WTC11 (cell line): Measurements from ENCODE around the gene PHAF1. TPM values are rescaled to one million over a fixed set of nuclear protein-coding genes. Genes with fewer than 3 reads are reported as not detected.

Experiments used
- ATAC-seq: fragments of 200-7000 bp; cut with Tn5 transposase; 2 replicates; pipeline ENCODE4 v1.10.0; 2021; ENCODE audit warnings: mild to moderate bottlenecking, moderate library complexity
- CTCF ChIA-PET: fragments of 300-600 bp; sonication (Branson Sonifier 250); formaldehyde crosslinking; loops from one replicate; lab custom pipeline; 2021; ENCODE audit warnings: antibody characterized with exemption; lab: Charles Lee
- POLR2A ChIA-PET: fragments of 350-600 bp; sonication (Branson Sonifier 250); formaldehyde crosslinking; loops from one replicate; lab custom pipeline; 2021; ENCODE audit warnings: antibody characterized with exemption; lab: Charles Lee
- DNase-seq: peaks from one replicate; pipeline ENCODE4 v3.0.0; 2021; ENCODE audit warnings: low spot score
- H3K27ac Mint-ChIP-seq: 2 replicates; pipeline ENCODE4 v1.8.0; 2021; ENCODE audit warnings: mixed read lengths
- H3K27me3 Mint-ChIP-seq: 2 replicates; pipeline ENCODE4 v1.8.0; 2021; ENCODE audit warnings: low read depth, mild to moderate bottlenecking, moderate library complexity, mixed read lengths
- H3K36me3 Mint-ChIP-seq: 2 replicates; pipeline ENCODE4 v1.8.0; 2021; ENCODE audit warnings: mixed read lengths
- H3K4me1 Mint-ChIP-seq: 2 replicates; pipeline ENCODE4 v1.8.0; 2022; ENCODE audit warnings: mixed read lengths
- H3K4me3 Mint-ChIP-seq: 2 replicates; pipeline ENCODE4 v1.8.0; 2021; ENCODE audit warnings: mild to moderate bottlenecking, moderate library complexity, mixed read lengths
- H3K9me3 Mint-ChIP-seq: 2 replicates; pipeline ENCODE4 v1.8.0; 2021; ENCODE audit warnings: mixed read lengths
- AFF4 ChIP-seq: sonication (generic); formaldehyde crosslinking; IDR thresholded peaks from 2 replicates; pipeline ENCODE4 v1.8.1; 2023; ENCODE audit warnings: mild to moderate bottlenecking, missing genetic modification reagents, borderline replicate concordance
- ATF1 ChIP-seq: sonication (generic); formaldehyde crosslinking; IDR thresholded peaks from 2 replicates; pipeline ENCODE4 v1.8.1; 2023; ENCODE audit warnings: mild to moderate bottlenecking, moderate library complexity, missing genetic modification reagents
- ATF3 ChIP-seq: sonication (generic); formaldehyde crosslinking; conservative IDR thresholded peaks from 2 replicates; pipeline ENCODE4 v1.8.1; 2022; ENCODE audit warnings: mild to moderate bottlenecking, missing genetic modification reagents
- CBFB ChIP-seq: sonication (generic); formaldehyde crosslinking; IDR thresholded peaks from 2 replicates; pipeline ENCODE4 v1.8.1; 2022; ENCODE audit warnings: mild to moderate bottlenecking, low read depth, missing genetic modification reagents
- ESRRA ChIP-seq: sonication (generic); formaldehyde crosslinking; IDR thresholded peaks from 2 replicates; pipeline ENCODE4 v1.8.1; 2022; ENCODE audit warnings: mild to moderate bottlenecking, missing genetic modification reagents, borderline replicate concordance
- ETV6 ChIP-seq: sonication (generic); formaldehyde crosslinking; IDR thresholded peaks from 2 replicates; pipeline ENCODE4 v1.8.1; 2022; ENCODE audit warnings: mild to moderate bottlenecking, missing genetic modification reagents
- FOXK1 ChIP-seq: sonication (generic); formaldehyde crosslinking; IDR thresholded peaks from 2 replicates; pipeline ENCODE4 v1.8.0; 2022; ENCODE audit warnings: mild to moderate bottlenecking, moderate library complexity, missing genetic modification reagents
- GABPB1 ChIP-seq: sonication (generic); formaldehyde crosslinking; IDR thresholded peaks from 2 replicates; pipeline ENCODE4 v1.8.1; 2023; ENCODE audit warnings: mild to moderate bottlenecking, missing genetic modification reagents
- GRHL2 ChIP-seq: fragments of 250-450 bp; sonication (Bioruptor Pico); IDR thresholded peaks from 2 replicates; pipeline ENCODE4 v1.8.0; 2022; ENCODE audit warnings: mild to moderate bottlenecking, moderate library complexity; ENCODE audit not compliant: insufficient replicate concordance, severe bottlenecking
- IRF2 ChIP-seq: sonication (generic); formaldehyde crosslinking; IDR thresholded peaks from 2 replicates; pipeline ENCODE4 v1.8.0; 2022; ENCODE audit warnings: low read depth, missing genetic modification reagents, borderline replicate concordance
- KAT7 ChIP-seq: sonication (generic); formaldehyde crosslinking; IDR thresholded peaks from 2 replicates; pipeline ENCODE4 v1.8.1; 2023; ENCODE audit warnings: missing genetic modification reagents, mild to moderate bottlenecking, borderline replicate concordance
- MXD4 ChIP-seq: fragments of 250-450 bp; sonication (Bioruptor Pico); IDR thresholded peaks from 2 replicates; pipeline ENCODE4 v1.8.0; 2021; ENCODE audit warnings: mild to moderate bottlenecking, moderate library complexity, borderline replicate concordance
- NR1H2 ChIP-seq: sonication (generic); formaldehyde crosslinking; IDR thresholded peaks from 2 replicates; pipeline ENCODE4 v1.9.0; 2021; ENCODE audit warnings: mild to moderate bottlenecking, moderate library complexity, missing genetic modification reagents
- OVOL2 ChIP-seq: fragments of 250-450 bp; sonication (Bioruptor Pico); IDR thresholded peaks from 2 replicates; pipeline ENCODE4 v1.9.0; 2021; ENCODE audit warnings: mild to moderate bottlenecking, borderline replicate concordance
- PREB ChIP-seq: sonication (generic); formaldehyde crosslinking; IDR thresholded peaks from 2 replicates; pipeline ENCODE4 v1.8.1; 2022; ENCODE audit warnings: mild to moderate bottlenecking, missing genetic modification reagents, moderate library complexity, borderline replicate concordance
- ZNF232 ChIP-seq: sonication (generic); formaldehyde crosslinking; IDR thresholded peaks from 2 replicates; pipeline ENCODE4 v1.8.0; 2022; ENCODE audit warnings: mild to moderate bottlenecking, missing genetic modification reagents
- ZNF423 ChIP-seq: fragments of 250-450 bp; sonication (Bioruptor Pico); IDR thresholded peaks from 2 replicates; pipeline ENCODE4 v2.1.2; 2022; ENCODE audit warnings: mild to moderate bottlenecking, moderate library complexity
- total RNA-seq: library from RNA; stranded (reverse); gene quantifications from 3 replicates; pipeline ENCODE4 v1.2.3, GENCODE V29; 2021
- TF ChIP-seq, protein P1 (sequence below): fragments of 250-450 bp; sonication (Bioruptor Pico); IDR thresholded peaks from 2 replicates; pipeline ENCODE4 v1.8.0; 2021; ENCODE audit warnings: mild to moderate bottlenecking
- TF ChIP-seq, protein P2 (sequence below): fragments of 250-450 bp; sonication (Bioruptor Pico); IDR thresholded peaks from 2 replicates; pipeline ENCODE4 v1.9.0; 2021; ENCODE audit warnings: moderate library complexity, mild to moderate bottlenecking, inconsistent platforms, borderline replicate concordance

The PHAF1 gene
- total RNA-seq, 1 experiment from 2014 or later, result 18.8 TPM

- Mint-ChIP-seq H3K27me3 (0 out of 2 replicates have a peak, but pooled peaks cover 5% of the 10 kb centered on the region), H3K4me1 (peaks cover 24% of the 10 kb centered on the region), H3K9me3 (no peaks in the 10 kb centered on the region), H3K4me3 (no peak overlapping the region), H3K36me3 (no peaks in the 10 kb centered on the region), H3K27ac (no peak overlapping the region)
- ATAC-seq, result no peak
- POLR2A ChIA-PET, result no interaction called here
- DNase-seq, result no peak
- CTCF ChIA-PET, result interaction anchor here (1.0 to 1.5 kb wide), 5 partner anchors 8 to 354 kb away, joined by 3 to 9 read pairs (median 4); no protein-coding TSS in a partner anchor
- TF ChIP-seq IRF2 (CRISPR knock-in tag) (no peak), MXD4 (CRISPR knock-in tag) (no peak), PREB (CRISPR knock-in tag) (no peak), KAT7 (no peak), GABPB1 (CRISPR knock-in tag) (no peak), ZNF232 (CRISPR knock-in tag) (no peak), ATF3 (CRISPR knock-in tag) (no peak), GRHL2 (CRISPR knock-in tag) (no peak), NR1H2 (CRISPR knock-in tag) (no peak), ZNF423 (no peak), FOXK1 (CRISPR knock-in tag) (no peak), ETV6 (no peak), AFF4 (CRISPR knock-in tag) (no peak), ATF1 (CRISPR knock-in tag) (no peak), OVOL2 (CRISPR knock-in tag) (no peak), CBFB (no peak), ESRRA (CRISPR knock-in tag) (no peak)
- TF ChIP-seq, protein P1, sequence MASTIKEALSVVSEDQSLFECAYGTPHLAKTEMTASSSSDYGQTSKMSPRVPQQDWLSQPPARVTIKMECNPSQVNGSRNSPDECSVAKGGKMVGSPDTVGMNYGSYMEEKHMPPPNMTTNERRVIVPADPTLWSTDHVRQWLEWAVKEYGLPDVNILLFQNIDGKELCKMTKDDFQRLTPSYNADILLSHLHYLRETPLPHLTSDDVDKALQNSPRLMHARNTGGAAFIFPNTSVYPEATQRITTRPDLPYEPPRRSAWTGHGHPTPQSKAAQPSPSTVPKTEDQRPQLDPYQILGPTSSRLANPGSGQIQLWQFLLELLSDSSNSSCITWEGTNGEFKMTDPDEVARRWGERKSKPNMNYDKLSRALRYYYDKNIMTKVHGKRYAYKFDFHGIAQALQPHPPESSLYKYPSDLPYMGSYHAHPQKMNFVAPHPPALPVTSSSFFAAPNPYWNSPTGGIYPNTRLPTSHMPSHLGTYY (CRISPR knock-in tag), result no peak
- TF ChIP-seq, protein P2, sequence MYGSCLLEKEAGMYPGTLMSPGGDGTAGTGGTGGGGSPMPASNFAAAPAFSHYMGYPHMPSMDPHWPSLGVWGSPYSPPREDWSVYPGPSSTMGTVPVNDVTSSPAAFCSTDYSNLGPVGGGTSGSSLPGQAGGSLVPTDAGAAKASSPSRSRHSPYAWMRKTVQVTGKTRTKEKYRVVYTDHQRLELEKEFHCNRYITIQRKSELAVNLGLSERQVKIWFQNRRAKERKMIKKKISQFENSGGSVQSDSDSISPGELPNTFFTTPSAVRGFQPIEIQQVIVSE (CRISPR knock-in tag), result no peak
- TF ChIP-seq, all 79 proteins: peak for 0
These were observed 2.3 kb downstream of the PHAF1 start for GRCh38 chr16:67111951-67112444.
